ENCODE results near the gene CHADL. TPM values are rescaled to one million over a fixed set of nuclear protein-coding genes. Genes with fewer than 3 reads are reported as not detected.

Gene CHADL
- polyA plus RNA-seq, 1 of the 3 experiments (the other 2 are of a cell fraction): 0.03 TPM

- Histone ChIP-seq H3K36me3 (replicated peaks in 1 of 2; ENCODE audit: control insufficient read depth in 1 of 2, insufficient read depth in 2 of 2, low read length in 1 of 2) (no peaks in the 10 kb centered on the region), H3K27ac (ENCODE audit: low read depth in 2 of 2, low read length in 1 of 2) (no peak overlapping the region), H3F3A (replicated peaks; ENCODE audit: insufficient read depth) (no peaks in the 10 kb centered on the region), H3K9ac (no peak overlapping the region), H3K79me2 (ENCODE audit: insufficient read depth) (no peaks in the 10 kb centered on the region), H3K4me3 (ENCODE audit: low read depth in 2 of 2, low read length in 1 of 2) (no peak overlapping the region), H3K4me1 (ENCODE audit: control insufficient read depth in 1 of 2, insufficient read depth in 2 of 2, low read depth in 1 of 2, low read length in 1 of 2) (no peaks in the 10 kb centered on the region; a peak in 1 of 4 replicates), H3K4me2 (no peak overlapping the region), H3K9me3 (no peaks in the 10 kb centered on the region), H2AFZ (ENCODE audit: low read depth) (no peak overlapping the region), H4K20me1 (ENCODE audit: insufficient read depth) (no peaks in the 10 kb centered on the region), H3K9me2 (no peaks in the 10 kb centered on the region), H3K27me3 (ENCODE audit: insufficient read depth) (no peaks in the 10 kb centered on the region)
- ChIA-PET POLR2A (no interaction called here), CTCF (no interaction called here)
- no peak for DNase-seq
- TF ChIP-seq CTCF (IDR thresholded peaks at IDR 0.05) (no peak), SMC3 (IDR thresholded peaks at IDR 0.05; ENCODE audit: low read depth, low read length) (no peak), JUND (IDR thresholded peaks at IDR 0.05) (no peak), NFIC (IDR thresholded peaks at IDR 0.05; ENCODE audit: borderline replicate concordance) (no peak), ELF1 (IDR thresholded peaks at IDR 0.05) (no peak), USF1 (IDR thresholded peaks at IDR 0.05; ENCODE audit: borderline replicate concordance, low read depth) (no peak), MXI1 (IDR thresholded peaks at IDR 0.05; ENCODE audit: low read depth, low read length) (no peak), RCOR1 (IDR thresholded peaks at IDR 0.05; ENCODE audit: low read length) (no peak), RXRA (IDR thresholded peaks at IDR 0.05; ENCODE audit: borderline replicate concordance, low read depth) (no peak), FOXJ3 (CRISPR knock-in tag; IDR thresholded peaks at IDR 0.05) (no peak), SIN3A (IDR thresholded peaks at IDR 0.05; ENCODE audit: borderline replicate concordance, low read depth, low read length) (no peak), GATA2 (CRISPR knock-in tag; IDR thresholded peaks at IDR 0.05) (no peak), MEF2A (IDR thresholded peaks at IDR 0.05; ENCODE audit: borderline replicate concordance, low read depth) (no peak), TAF1 (IDR thresholded peaks at IDR 0.05; ENCODE audit: borderline replicate concordance, low read depth, low read length) (no peak)
- WGBS (ENCODE audit: low lambda C conversion rate): 91% methylated on average over 6 of the region's 16 CpGs
Observed at GRCh38 chr22:41239443-41240128, 1.1 kb downstream of the CHADL start.

GRCh38 chr22:41238570-41239442 is 1.9 kb downstream of the CHADL start:
- Histone ChIP-seq H3K27ac (ENCODE audit: low read depth in 2 of 2, low read length in 1 of 2) (no peak overlapping the region), H3K9me2 (no peaks in the 10 kb centered on the region), H3K9me3 (no peaks in the 10 kb centered on the region), H4K20me1 (ENCODE audit: insufficient read depth) (no peaks in the 10 kb centered on the region), H3K4me3 (ENCODE audit: low read depth in 2 of 2, low read length in 1 of 2) (no peak overlapping the region), H3K4me1 (ENCODE audit: control insufficient read depth in 1 of 2, insufficient read depth in 2 of 2, low read depth in 1 of 2, low read length in 1 of 2) (no peaks in the 10 kb centered on the region; a peak in 1 of 4 replicates), H3K27me3 (ENCODE audit: insufficient read depth) (no peaks in the 10 kb centered on the region), H3K36me3 (replicated peaks in 1 of 2; ENCODE audit: control insufficient read depth in 1 of 2, insufficient read depth in 2 of 2, low read length in 1 of 2) (no peaks in the 10 kb centered on the region), H3F3A (replicated peaks; ENCODE audit: insufficient read depth) (no peaks in the 10 kb centered on the region), H3K9ac (no peak overlapping the region), H3K79me2 (ENCODE audit: insufficient read depth) (no peaks in the 10 kb centered on the region), H2AFZ (ENCODE audit: low read depth) (no peak overlapping the region), H3K4me2 (no peak overlapping the region)
- POLR2A ChIA-PET: no interaction called here
- WGBS (ENCODE audit: low lambda C conversion rate): 91% methylated on average over 7 of the region's 32 CpGs
- CTCF ChIA-PET: interaction anchor here (1.0 kb wide), 1 partner anchor 11 kb away, joined by 3 read pairs; no protein-coding TSS in a partner anchor
- no peak for DNase-seq
- TF ChIP-seq SIN3A (IDR thresholded peaks at IDR 0.05; ENCODE audit: borderline replicate concordance, low read depth, low read length) (no peak), RFX5 (IDR thresholded peaks at IDR 0.05; ENCODE audit: low read length) (no peak), FOXJ3 (CRISPR knock-in tag; IDR thresholded peaks at IDR 0.05) (no peak), POLR2AphosphoS5 (IDR thresholded peaks at IDR 0.05; ENCODE audit: low read depth, low read length) (no peak), TEAD4 (IDR thresholded peaks at IDR 0.05; ENCODE audit: borderline replicate concordance, insufficient read depth) (no peak), TAF1 (IDR thresholded peaks at IDR 0.05; ENCODE audit: borderline replicate concordance, low read depth, low read length) (no peak), NRF1 (IDR thresholded peaks at IDR 0.05; ENCODE audit: low read depth, low read length) (no peak), MEF2A (IDR thresholded peaks at IDR 0.05; ENCODE audit: borderline replicate concordance, low read depth) (no peak), EP300 (IDR thresholded peaks at IDR 0.05; ENCODE audit: borderline replicate concordance in 1 of 2, low read depth in 1 of 2, low read length in 1 of 2) (no peak), GABPA (IDR thresholded peaks at IDR 0.05; ENCODE audit: low read depth) (no peak), RCOR1 (IDR thresholded peaks at IDR 0.05; ENCODE audit: low read length) (no peak)

Data from SK-N-SH (cell line).